H4 (cell line): ENCODE measurements around the gene STON1. TPM values are rescaled to one million over a fixed set of nuclear protein-coding genes. Genes with fewer than 3 reads are reported as not detected.
"Not testable (repeated sequence)": the region's sequence is repeated elsewhere in the genome, so short reads cannot be mapped to it uniquely, and the experiment has no call there.

Source experiments
- DNase-seq: peaks from one replicate; pipeline ENCODE4 v3.0.0-alpha.2; 2015; ENCODE audit warnings: low spot score
- total RNA-seq: library from RNA; depleted of rRNA; stranded (reverse); fragments of >200 nt; shearing (Covaris generic); gene quantifications from 2 replicates; pipeline ENCODE4 v1.2.3, GENCODE V29; 2014

The STON1 gene
- total RNA-seq, 1 experiment from 2014 or later = 6.1 TPM

DNA sequence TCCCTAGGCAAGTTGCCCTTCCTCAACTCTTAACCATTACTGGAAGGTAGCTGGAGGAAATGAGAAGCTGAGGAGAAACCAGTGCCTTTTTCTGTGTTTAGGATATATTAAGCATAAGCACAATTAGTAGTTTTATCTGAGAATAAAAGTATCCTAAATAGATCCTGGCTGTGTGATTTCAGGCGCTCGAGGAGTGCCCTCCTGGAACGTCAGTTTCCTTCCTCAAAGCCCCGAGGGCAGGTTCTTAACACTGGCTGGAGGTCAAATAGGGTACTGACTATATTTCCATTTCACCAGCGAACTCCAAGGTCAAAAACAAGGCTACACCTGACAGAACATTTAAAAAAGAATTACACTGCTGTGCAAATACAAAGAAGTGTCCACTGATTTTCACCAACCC, 1.5 kb upstream of the STON1 start:
- no peak for DNase-seq

DNA sequence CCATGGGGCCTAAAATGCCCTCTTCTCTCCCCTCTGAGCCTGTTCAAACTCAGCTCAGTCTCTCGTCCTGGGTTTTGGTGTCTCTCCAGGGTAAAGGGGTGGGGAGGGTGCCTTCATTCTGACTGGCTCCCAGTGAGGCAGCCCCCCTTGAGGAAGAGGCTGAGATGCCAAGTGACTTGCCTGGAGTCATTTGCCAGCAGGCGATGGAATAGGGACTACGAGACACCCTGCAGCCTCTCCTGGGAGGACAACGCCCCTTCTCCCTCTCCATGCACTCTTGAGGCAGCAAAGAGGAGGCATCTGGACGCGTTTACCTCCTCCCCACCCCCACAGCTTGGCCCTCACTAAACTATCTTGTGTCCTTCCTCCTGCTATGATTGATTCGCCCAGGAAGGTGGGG, 760 bp upstream of the STON1 start:
- no peak for DNase-seq

DNA sequence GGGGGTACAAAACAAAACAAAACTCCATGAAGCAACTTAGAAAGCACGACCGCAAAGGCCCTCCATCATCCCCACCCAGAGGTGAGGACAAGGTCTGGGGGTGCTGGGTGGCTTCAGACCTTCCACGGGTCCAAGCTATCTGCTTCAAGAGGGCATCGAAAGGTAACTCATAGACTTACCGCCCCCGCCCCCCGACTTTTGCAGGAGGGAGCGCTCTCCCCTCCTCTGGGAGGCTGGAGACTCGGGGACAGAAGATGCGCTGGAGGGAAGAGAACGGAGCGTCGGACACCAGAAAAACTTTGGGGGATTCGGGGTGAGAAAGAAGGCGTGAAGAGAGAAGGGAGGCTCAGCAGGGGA, 300 bp upstream of the STON1 start:
- DNase-seq = no peak

DNA sequence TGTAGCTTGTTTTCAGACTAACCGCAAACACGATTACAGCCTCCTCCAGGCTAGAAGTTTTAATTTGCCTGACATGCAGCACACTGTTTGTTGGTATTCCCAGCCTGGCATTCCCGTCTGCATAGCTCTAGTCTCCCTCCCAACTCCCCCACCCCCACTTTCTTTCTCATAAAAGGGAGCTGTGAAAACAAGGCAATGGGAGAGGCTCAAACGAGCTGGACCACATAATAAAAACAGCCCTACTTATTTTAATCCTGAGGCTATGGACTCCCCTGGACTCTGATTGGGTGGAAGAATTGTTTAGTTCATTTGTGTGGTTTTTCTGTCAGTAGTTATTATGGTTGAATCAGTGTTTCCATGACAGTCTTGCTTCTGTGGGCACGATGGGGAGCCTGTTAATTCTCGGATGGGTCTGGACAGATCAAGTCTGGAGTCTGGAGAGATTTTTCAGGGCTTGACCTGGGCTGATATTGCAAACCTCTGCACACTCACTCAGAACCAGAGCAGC, 1.2 kb downstream of the STON1 start:
- peak; percentile 96 for DNase-seq

DNA sequence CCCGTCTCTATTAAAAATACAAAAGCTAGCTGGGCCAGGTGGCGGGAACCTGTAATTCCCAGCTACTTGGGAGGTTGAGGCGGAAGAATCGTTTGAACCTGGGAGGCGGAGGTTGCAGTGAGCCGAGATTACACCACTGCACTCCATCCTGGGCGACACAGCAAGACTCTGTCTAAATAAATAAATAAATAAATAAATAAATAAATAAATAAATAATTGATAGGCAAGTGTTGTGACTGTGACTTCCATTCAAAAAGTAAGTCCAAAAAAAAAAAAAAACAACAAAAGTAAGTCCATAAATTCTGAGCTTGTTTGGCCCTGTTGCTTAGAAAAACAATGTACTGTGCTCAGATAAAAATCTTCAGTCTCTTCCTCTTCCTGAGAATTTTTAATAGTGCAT, 2.2 kb downstream of the STON1 start:
- DNase-seq = no peak

DNA sequence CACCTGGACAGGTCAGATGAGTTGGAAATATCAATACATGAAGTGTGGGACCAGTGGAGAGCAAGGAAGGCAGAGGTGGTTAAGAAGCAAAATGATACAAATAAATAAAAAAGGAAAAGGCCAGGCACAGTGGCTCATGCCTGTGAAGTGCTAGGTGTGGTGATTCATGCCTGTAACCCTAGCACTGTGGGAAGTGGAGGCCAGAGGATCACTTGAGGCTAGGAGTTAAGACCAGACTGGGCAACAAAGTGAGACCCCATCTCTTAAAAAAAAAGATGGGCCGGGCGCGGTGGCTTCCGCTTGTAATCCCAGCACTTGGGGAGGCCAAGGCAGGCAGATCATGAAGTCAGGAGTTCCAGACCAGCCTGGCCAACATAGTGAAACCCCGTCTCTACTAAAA, 2.9 kb downstream of the STON1 start:
- no peak for DNase-seq

DNA sequence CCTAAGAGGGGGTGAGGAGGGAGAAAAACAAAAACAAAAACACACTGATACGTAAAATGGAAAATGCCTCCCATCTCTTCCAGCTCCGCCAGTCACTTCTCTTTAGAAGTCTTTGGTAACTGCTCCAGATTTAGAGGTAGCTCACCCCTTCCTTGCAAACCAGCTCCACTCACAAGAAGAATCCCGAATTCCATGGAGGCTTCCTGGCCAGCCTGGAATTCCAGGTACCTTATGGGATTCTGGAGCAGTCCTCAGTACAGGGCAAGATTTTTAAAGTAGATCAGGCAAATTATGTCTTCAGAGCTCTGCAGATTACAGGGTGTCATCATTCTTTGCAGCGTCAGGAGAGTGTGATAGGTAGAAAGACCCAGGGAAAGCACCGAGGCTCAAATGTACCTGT, 4.8 kb downstream of the STON1 start:
- DNase-seq = no peak

DNA sequence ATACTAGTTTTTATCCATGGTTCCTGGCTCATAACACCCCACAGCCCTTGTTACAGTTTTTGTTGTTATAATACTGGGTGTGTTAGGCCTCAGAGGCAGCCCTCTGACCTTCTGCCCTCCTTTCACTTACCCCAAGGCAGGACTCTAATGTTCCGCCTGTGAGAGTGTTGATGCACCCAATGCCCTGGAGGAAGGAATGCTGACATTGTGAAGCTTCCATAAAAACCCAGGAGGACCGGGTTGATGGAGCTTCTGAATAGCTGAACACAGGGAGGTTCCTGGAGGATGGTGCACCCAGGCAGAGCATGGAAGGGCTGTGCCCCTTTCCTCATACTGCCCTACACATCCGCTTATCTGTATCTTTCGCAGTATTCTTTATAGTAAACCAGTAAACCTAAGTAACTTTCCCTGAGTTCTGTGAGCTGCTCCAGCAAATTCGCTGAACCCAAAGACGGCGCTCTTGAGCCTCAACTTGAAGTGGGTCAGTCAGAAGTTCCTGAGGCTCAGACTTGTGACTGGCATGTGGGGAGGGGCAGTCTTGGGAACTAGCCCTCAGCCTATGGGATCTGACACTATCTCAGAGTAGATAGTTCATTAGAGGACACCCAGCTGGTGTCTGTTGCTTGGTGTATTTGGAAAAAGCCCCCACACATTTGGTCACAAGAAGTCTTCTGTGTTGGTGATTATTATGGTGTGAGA, 10.4 kb downstream of the STON1 start:
- no peak for DNase-seq

DNA sequence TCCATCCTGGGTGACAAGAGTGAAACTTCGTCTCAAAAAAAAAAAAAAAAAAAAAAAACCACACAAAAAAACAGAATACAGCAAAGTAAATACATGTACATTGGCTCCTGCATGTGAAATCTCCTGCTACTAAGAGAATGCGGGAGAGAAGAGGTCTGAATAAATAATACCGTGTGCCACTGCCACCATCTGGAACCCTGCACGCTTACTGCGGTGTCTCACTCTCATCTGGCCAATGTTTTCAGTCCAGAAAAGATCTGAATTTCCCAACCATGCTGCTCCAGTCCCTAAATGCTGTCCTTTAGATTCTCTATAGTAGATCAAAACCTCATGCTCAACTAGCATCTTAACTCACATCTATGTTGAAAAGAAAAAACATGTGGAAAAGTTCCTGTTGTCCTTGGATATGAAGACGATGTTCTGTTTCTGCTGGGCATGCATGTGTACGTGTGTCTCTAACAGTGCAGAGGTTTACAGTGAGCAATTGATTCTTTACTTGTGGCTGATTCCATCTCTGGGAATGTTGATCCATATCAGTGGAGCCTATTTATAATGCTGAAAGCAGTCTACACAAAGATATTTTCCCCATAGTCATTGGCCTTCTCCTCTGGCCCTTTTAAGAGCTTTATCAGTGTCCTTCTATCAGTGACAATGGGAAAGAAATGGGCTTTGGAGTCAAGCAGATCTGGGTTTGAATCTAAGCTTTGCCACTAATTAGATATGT, 11.9 kb downstream of the STON1 start:
- DNase-seq = no peak

DNA sequence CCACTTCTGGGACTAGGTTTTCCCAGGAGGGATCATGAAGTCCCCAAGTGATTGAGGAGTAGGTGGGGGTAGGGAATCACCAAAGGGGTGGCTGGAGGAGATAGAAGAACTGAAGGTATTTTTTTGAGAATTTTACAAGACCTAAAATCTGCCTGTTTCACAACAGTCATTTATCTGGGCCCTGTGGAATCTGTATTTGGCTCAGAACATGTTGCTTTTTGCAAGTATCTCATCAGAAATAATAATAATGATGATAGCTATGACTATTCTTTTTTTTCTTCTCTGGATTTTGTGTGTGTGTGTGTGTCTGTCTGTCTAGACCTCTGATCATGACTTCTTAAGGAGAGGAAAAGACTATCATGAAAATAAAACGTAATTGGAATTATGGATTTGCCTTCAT, 13.9 kb downstream of the STON1 start:
- DNase-seq = no peak

DNA sequence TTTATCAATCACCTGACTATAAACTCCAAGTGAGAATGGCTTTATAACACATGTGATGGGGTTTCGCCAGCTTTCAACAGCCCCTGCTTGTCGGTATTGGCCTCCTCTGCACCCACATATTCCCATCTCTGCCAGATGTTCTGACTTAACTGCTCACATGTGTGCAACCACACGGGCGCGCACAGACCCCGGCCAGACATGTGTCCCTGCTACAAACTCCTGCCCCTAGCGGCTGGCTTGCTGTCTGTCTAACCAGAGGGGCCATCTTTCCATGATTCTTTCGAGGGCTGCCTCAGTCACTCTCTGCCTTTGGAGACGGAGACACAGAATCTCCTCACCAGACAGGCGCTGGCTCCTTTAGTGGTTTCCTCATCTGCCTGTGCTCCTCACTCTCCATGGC, 15.3 kb downstream of the STON1 start:
- DNase-seq = no peak

DNA sequence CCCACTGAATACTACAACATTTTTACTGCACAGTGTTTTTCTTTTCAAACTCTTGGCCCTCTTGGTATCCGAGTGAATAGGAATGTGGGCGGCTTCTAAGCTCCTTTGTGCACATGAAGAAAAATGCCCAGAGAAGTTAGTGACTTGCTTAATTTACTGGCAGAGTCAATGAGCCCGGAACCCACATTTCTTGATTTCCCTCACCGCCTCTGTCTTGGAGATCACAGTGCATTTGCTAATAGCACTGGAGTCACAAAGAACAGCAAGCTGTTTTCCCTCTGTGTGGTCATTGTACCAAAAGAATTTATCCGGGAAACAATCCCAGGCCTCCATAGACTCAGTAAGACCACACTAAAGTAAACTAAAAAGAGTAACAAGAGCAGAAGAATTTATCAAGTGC, 18.9 kb downstream of the STON1 start:
- peak; percentile 53 for DNase-seq

DNA sequence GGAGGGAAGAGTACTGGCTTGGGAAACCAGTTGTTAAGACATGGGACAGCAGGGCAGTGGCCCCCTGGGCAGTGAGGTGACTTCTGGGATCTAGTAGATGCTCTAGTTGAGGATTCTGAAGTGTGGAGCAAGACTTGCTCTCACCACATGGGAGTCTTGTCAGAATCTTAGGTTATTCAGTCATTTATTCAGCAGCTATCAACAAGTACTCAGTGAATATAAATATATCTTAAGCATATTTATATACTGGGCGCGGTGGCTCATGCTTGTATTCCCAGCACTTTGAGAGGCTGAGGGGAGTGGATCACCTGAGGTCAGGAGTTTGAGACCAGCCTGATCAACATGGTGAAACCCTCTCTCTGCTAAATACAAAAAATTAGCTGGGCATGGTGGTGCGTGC, 20.0 kb downstream of the STON1 start:
- DNase-seq = no peak

DNA sequence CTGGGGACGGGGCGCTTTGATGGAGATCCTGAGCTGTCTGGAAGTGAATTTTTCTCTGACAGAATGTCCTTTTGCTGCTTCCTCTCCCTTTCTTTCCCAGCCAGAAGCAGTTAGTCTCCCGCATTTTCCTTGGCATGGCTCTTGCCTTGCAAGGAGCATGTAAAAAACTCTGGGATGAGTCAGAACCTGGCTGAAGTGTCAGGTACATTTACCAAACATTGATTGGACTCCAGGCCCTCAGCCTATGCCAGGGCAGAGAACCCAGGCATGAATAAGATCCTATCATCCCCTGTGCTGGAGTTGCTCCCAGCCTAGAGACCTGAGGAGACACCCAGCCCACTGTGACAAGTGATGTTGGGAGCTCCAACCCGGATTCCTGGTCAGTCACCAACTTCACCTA, 21.6 kb downstream of the STON1 start:
- no peak for DNase-seq

DNA sequence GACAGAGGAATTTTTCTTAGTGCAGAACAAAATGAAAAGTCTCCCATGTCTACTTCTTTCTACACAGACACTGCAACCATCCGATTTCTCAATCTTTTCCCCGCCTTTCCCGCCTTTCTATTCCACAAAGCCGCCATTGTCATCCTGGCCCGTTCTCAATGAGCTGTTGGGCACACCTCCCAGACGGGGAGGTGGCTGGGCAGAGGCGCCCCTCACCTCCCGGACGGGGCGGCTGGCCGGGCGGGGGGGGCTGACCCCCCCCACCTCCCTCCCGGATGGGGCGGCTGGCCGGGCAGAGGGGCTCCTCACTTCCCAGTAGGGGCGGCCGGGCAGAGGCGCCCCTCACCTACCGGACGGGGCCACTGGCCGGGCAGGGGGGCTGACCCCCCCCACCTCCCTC, 25.1 kb downstream of the STON1 start:
- not testable (repeated sequence) for DNase-seq

DNA sequence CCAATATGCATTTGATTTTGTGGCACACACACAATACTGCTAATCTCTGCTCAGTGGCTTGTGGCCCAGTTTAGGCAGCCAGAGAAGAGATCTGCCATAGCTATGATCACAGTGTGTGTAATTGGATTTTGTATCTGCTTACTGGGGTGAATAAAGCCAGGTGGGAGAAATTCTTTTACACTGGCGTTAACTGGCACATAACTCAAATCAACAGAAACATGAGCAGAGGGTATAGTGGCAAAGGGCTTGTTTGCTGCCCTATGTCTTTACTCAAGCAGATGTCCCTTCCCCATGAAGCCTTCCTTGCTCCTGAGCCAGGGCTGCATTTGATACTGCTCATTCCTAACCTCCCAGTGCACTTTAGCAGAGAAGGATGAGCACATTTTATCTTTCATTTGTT, 28.5 kb downstream of the STON1 start:
- no peak for DNase-seq

DNA sequence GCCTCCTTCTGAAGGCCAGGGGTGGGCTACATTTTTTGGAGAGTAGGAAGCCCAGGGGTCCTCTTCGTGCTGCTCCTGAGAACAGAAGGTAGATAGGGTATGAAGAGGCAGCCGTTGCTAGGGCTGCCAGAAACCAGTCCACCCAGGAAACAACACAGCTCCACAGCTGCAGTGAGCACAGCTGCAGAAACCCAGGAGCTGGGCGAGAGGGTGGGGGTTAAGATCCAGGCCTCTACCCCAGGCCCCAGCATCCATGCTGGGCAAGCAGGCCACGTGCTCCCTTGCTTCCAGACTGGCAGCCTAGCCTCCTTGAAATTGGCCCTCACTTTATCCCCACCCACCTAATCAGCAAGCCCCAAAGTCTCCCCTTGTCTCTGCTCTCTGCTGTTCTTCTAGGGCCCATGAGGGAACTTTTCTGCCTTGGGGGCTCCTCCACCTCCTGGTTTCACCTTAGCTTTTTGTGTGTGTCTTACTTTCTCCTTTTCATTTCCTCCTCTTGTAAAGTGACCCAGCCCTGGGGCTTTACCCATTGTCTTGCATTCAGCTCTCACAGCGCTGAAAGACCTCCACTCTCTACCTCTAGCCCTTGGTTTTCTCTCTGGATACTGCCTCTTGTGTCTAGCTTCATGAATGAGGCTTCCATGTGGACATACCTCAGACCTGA, 30.7 kb downstream of the STON1 start:
- no peak for DNase-seq

DNA sequence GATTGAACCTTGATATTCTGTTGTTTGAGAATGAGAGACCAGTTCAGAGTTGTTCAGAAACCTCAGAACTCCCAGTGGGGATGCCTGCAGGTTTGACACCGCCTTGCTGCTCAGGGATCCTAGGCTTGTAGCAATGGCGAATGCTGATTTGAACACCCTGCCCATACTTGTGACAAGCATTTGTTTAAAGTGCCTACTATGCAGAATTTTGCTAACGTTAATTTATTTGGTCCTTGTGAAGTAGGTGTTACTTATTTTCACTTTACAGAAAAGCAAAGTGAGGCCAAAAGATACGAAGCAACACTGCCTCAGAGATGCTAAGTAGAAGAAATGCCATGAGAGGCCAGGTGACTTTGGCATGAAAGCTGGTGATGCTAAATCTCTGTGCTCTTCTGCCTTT, 32.3 kb downstream of the STON1 start:
- DNase-seq = no peak

DNA sequence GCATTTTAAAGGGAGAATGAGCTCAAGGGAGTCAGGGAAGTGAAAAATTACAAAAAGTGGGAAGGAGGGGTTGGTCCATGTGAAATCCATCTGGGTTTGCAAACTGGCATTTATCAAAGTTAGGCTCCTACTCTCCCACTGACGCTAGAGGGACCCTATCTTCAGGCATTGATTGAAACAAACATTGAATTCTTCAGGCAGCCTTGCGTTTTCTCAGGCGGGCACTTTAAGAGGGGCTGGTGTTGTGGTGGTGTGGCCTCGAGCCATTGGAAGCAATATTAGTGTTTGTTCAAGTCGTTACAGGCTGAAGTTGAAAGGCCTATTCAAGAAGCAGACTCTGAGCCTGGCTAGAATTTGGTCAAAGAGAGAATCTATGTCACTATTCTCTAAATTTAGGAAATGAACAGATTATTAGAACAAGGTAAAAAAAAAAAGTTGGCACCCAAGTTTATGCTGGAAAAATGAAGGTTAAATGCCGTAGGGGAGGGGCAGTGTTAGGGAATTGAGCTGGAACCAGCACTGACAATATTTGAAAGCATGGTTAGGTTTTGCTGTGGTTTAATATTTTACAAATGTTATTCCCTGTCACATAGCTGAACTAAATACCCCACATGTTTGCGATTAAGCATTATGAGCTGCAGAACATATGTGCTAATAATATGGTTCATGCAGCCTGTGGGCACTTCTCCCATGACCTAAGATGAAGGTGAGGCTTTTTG, 36.8 kb downstream of the STON1 start:
- DNase-seq = no peak

DNA sequence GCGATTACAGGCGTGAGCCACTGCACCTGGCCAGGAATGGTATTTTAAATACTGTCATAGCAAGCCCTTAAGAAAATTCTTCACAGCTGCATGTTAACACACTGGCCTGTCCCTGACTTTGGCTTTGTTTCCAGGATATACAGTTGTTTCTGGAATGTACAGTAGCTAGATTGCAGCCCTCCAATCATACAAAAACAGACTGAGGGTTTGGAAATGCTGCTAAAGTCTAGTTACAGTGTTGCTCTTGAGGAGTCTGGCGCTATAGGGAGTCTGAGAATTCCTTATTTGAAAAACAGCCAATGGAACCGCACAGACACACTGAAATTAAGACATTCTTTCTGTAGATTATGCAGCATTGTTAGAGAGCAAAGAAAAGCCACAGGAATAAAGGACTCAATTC, 37.7 kb downstream of the STON1 start:
- DNase-seq = no peak

DNA sequence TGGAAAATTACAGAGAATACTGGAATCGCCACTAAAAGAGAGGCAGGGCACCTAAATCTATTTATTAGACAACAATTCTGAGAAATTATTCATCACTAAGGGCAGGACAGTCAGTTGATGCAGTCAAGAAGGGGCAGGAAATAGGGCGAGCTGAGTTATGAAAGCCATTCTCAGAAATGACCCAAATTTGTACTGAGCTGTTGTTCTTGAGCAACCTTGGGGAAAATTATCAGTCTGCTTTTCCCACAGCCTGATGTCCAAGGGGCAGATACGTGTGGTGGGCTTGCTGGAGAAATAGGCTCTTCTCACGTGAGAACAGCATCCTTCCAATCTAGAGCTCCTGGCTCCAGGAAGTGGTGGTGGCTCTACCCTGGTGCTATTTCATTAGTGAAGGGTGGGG, 38.6 kb downstream of the STON1 start:
- DNase-seq = no peak

DNA sequence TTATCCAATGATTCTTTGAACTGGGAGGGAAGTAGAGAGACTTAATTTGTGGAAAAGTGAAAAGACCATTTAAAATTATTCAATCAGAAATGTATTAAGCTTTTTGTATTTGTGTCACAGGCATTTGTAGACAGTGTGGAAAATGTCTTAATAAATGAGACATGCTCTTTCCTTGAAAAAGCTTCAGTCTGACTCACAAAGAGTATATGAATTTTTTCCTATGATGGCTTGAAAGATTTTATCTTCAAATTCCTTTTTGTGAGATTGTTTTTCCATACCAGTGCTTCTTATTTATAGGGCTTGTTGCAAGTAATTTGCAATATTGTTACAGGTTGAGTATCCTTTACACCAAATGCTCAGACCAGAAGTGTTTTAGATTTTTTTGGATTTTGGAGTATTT, 39.5 kb downstream of the STON1 start:
- DNase-seq = no peak
